HepG2 (cell line): ENCODE measurements around the gene VAPB. TPM values are rescaled to one million over a fixed set of nuclear protein-coding genes. Genes with fewer than 3 reads are reported as not detected.

ENCODE experiments used
- CTCF ChIP-seq: sonication (generic); formaldehyde crosslinking; IDR thresholded peaks from 2 replicates; pipeline ENCODE4 v1.5.0; 2020; ENCODE audit warnings: mild to moderate bottlenecking, missing genetic modification reagents, moderate library complexity
- GLMP ChIP-seq: sonication (generic); formaldehyde crosslinking; IDR thresholded peaks from 2 replicates; pipeline ENCODE4 v1.9.0; 2021; ENCODE audit warnings: missing genetic modification reagents, mild to moderate bottlenecking, borderline replicate concordance
- HCFC1 ChIP-seq: fragments of 150-350 bp; IDR thresholded peaks from 2 replicates; pipeline ENCODE4 v1.6.1; 2014; ENCODE audit warnings: low read depth, low read length
- HNRNPUL1 ChIP-seq: fragments of 200-400 bp; formaldehyde crosslinking; IDR thresholded peaks from 2 replicates; pipeline ENCODE4 v1.6.1; 2017; ENCODE audit warnings: low read depth, mild to moderate bottlenecking, low read length, moderate library complexity
- JUN ChIP-seq: sonication (generic); formaldehyde crosslinking; IDR thresholded peaks from 2 replicates; pipeline ENCODE4 v1.4.0; 2020; ENCODE audit warnings: mild to moderate bottlenecking, missing genetic modification reagents
- NFKBIZ ChIP-seq: IDR thresholded peaks from 2 replicates; pipeline ENCODE4 v1.6.1; 2018; ENCODE audit warnings: missing genetic modification reagents, missing compliant biosample characterization
- ZFP41 ChIP-seq: sonication (generic); formaldehyde crosslinking; IDR thresholded peaks from 2 replicates; pipeline ENCODE4 v1.4.0; 2020; ENCODE audit warnings: mild to moderate bottlenecking, missing genetic modification reagents, borderline replicate concordance
- ZNF121 ChIP-seq: sonication (generic); formaldehyde crosslinking; IDR thresholded peaks from 2 replicates; pipeline ENCODE4 v1.5.0; 2020; ENCODE audit warnings: mild to moderate bottlenecking, missing genetic modification reagents
- ZNF17 ChIP-seq: sonication (generic); formaldehyde crosslinking; IDR thresholded peaks from 2 replicates; pipeline ENCODE4 v1.5.0; 2020; ENCODE audit warnings: mild to moderate bottlenecking, missing genetic modification reagents
- ZNF264 ChIP-seq: sonication (generic); formaldehyde crosslinking; IDR thresholded peaks from 2 replicates; pipeline ENCODE4 v1.4.0; 2020; ENCODE audit warnings: missing genetic modification reagents
- ZNF317 ChIP-seq: sonication (generic); formaldehyde crosslinking; IDR thresholded peaks from 2 replicates; pipeline ENCODE4 v1.5.0; 2020; ENCODE audit warnings: mild to moderate bottlenecking, missing genetic modification reagents
- ZNF407 ChIP-seq: sonication (generic); formaldehyde crosslinking; IDR thresholded peaks from one replicate; pipeline ENCODE4 v1.5.1; 2020; ENCODE audit warnings: mild to moderate bottlenecking, missing genetic modification reagents; ENCODE audit errors: not compliant biosample characterization
- ZNF513 ChIP-seq: sonication (generic); formaldehyde crosslinking; conservative IDR thresholded peaks from 2 replicates; pipeline ENCODE4 v1.5.0; 2020; ENCODE audit warnings: missing genetic modification reagents
- ZNF597 ChIP-seq: sonication (generic); formaldehyde crosslinking; IDR thresholded peaks from 2 replicates; pipeline ENCODE4 v1.5.0; 2020; ENCODE audit warnings: missing genetic modification reagents
- ZSCAN12 ChIP-seq: sonication (generic); formaldehyde crosslinking; IDR thresholded peaks from 2 replicates; pipeline ENCODE4 v1.9.0; 2021; ENCODE audit warnings: mild to moderate bottlenecking, missing genetic modification reagents
- polyA plus RNA-seq, 8 experiments: library from polyadenylated mRNA; depleted of rRNA in 3 of 8; stranded (reverse) in 7 of 8; unstranded in 1 of 8; fragments of >200 nt; fragmentation: Illumina TruSeq in 4 of 8; extraction: Trizol in 4 of 8; gene quantifications; 2 replicates each; pipeline versions ENCODE4 v1.2.1 to v1.2.3, GENCODE V29; 2011 to 2016; ENCODE audit warnings: low read depth in 4 of 8, missing spikeins in 1 of 8, mixed read lengths in 1 of 8; ENCODE audit not compliant: insufficient read depth in 1 of 8
- total RNA-seq, 5 experiments: library from RNA; depleted of rRNA; stranded (reverse); fragments of >200 nt; fragmentation: Illumina TruSeq; extraction: Trizol; gene quantifications; 2 replicates each; pipeline ENCODE4 v1.2.3, GENCODE V29; 2016; ENCODE audit warnings: low read depth in 1 of 5

The VAPB gene
- total and polyA plus RNA-seq, 2 of the 13 experiments (the other 11 are each of a cell fraction or from before 2014, with no cell fraction given) = 18.6 to 48.5 TPM

GRCh38 chr20:58436868-58437645 is 48.0 kb downstream of the VAPB start (continued):
- no peak for TF ChIP-seq ZNF513 (CRISPR knock-in tag)
- TF ChIP-seq ZNF17 (CRISPR knock-in tag) = no peak
- TF ChIP-seq NFKBIZ = no peak
- peak; percentile 97 for TF ChIP-seq ZNF121 (CRISPR knock-in tag)
- no peak for TF ChIP-seq GLMP (CRISPR knock-in tag)
- 0 out of 2 replicates have a peak, but pooled peaks have one; percentile 43 for TF ChIP-seq ZNF317
- no peak for TF ChIP-seq CTCF (CRISPR knock-in tag)
- TF ChIP-seq ZNF264 (CRISPR knock-in tag) = no peak
- TF ChIP-seq JUN = no peak; the same call in 1 of the 2 replicates
- TF ChIP-seq ZFP41 (CRISPR knock-in tag) = no peak
- TF ChIP-seq HCFC1 = no peak
- no peak for TF ChIP-seq ZSCAN12 (CRISPR knock-in tag)
- TF ChIP-seq HNRNPUL1 = no peak
- TF ChIP-seq ZNF407 (CRISPR knock-in tag) = no peak
- no peak for TF ChIP-seq ZNF597 (CRISPR knock-in tag)
